Measurements from ENCODE around the gene HLA-A. TPM values are rescaled to one million over a fixed set of nuclear protein-coding genes. Genes with fewer than 3 reads are reported as not detected.
"Not testable (repeated sequence)": the region's sequence is repeated elsewhere in the genome, so short reads cannot be mapped to it uniquely, and the experiment has no call there.

The HLA-A gene
- polyA plus RNA-seq, 10 donors, result 60.0 to 190 (median 107) TPM

GRCh38 chr6:29958046-29958445 is 15.7 kb downstream of the HLA-A start:
- no peak for DNase-seq

DNA sequence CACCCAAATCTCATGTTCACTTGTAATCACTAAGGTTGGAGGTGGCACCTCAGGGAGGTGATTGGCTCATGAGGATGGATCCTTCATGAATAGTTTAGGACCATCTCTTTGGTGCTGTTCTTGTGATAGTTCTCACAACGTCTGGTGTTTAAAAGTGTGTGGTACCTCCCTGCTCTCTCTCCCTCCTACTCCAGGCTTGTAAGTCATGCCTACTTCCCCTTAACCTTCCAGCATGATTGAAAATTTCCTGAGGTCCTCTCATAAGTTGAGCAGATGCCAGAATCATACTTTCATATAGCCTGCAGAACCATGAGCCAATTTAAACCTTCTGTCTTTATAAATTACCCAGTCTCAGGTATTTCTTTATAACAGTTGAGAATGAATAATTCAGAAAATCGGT is 16.6 kb downstream of the HLA-A start:
- no peak for DNase-seq

DNA sequence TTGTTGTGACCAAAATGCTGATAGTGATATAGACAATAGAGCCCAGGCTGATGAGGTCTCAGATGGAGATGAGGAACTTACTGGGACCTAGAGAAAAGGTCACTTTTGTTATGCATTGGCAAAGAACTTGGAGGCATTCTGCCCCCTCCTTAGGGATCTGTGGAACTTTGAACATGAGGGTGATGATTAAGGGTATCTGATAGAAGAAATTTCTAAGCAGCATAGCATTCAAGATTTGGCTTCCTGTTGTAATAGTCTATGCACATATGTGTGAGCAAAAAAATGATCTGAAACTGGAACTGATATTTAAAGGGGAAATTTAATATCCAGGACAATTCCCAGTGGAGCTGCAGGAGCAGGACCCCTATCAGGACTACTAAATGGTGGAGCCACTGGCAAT is 17.1 kb downstream of the HLA-A start:
- DNase-seq, result no peak

GRCh38 chr6:29961966-29962365 is 19.6 kb downstream of the HLA-A start:
- no peak for DNase-seq

- not testable (repeated sequence) for DNase-seq
These were observed 21.4 kb downstream of the HLA-A start for GRCh38 chr6:29963697-29964096.

GRCh38 chr6:29964518-29964886 is 22.2 kb downstream of the HLA-A start:
- DNase-seq, result no peak

DNA sequence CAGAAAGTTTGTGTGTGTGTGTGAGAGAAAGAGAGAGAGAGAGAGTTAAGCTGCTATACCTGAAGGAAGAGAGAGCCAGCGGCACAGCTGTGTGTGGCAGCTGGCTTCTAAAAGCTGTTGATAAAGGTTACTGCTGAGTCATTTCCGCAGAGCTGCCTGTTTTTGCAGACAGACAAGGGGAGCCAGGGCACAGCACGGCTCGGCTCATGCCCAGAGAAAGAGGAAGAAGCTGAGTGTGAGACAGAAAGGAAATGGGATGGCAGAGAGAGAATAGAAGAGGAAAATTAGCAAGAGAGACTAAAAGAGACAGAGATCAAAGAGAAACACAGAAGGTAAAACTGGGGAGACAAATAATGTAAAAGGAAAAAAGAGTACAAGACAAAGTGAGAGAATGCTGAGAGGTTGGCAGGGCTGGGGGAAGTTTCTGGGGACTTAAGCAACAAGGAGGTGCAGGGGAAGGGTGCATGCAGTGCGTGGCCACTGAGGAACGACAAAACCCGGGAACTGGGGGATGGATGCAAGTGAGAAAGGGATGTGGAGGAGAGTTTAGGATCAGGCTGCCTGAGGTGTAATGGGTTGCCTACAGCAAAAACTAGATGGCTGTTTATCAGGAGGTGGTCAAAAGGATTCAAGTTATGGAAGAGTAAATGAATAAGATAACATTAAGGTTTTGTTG is 22.7 kb downstream of the HLA-A start:
- DNase-seq, result peak; percentile 55 to 77 (median 57)

GRCh38 chr6:29965563-29965872 is 23.2 kb downstream of the HLA-A start:
- peak in 1 of 3 donors; percentile 26 for DNase-seq

DNA sequence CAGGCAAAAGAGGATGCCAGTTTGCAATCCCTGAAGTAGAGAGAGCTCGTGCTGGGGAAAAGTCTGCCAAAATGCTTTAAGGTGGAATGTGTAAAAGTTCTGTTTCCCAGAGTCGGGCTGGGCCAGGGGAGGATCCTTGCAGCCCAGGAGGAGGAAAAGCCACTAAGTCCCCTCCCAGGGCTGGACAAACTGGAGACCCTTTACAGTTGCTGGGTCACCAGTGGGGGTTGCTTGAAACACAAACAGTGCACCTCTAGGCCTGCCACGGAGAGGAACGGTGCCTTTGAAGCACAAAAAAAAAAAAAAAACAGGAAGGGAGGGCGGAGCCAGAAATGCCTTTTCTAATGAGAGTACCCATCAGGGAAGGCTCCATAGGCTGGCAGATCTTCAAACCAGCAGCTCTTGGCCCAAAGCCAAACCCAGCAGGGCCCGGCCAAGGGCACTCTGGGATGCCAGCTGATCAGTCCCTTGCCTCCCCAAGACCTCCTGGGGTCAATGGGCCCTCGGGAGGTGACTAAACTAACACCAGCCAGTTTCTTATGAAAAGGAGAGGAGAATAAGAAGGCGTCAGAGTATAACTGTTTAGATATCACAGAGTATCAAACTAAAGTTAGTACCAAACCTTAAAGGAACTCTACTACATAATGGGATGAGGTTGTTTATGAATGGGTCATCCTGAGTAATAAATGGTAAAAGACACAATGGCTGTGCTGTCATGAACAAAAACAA is 23.7 kb downstream of the HLA-A start:
- DNase-seq, result peak; percentile 55 to 69 (median 65)

- DNase-seq, result peak in 1 of 3 donors; percentile 20
These were observed 25.2 kb downstream of the HLA-A start for GRCh38 chr6:29967379-29968010.

GRCh38 chr6:29968130-29968529 is 25.8 kb downstream of the HLA-A start:
- no peak for DNase-seq

DNA sequence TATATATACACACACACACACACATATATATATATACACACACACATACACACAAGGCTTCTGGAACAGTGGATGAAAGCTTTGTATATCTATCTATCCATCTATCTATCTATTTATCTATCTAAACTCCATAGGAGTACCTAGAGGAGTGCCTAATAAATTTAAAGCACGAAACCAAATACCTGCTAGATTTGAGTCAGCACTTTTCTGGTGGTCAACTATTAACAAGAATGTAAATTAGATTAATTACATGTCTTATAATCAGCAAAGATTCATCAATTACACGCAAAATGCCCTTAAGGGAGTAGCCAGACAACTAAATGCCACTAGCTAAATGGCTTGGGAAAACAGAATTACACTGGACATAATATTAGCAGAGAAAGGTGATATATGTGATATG is 26.6 kb downstream of the HLA-A start:
- DNase-seq, result no peak

DNA sequence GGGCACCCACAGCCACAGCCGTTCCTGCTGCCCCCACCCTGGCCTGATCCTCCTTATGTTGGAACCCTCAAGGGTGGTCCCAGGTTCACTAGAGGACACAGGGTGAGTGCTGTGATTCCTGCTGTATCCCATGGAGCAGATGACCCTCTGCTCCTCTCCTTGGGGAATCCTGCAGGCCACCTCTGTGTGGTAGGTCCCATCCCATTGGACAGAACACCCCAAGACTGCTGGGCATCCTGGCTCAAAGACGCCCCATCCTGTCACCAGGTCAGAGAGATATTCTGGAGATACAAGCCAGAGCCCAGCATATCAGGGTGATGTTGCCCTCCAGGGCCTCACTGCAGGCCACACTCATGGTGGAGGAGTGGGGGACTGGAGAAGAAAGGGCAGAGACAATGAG is 28.4 kb downstream of the HLA-A start:
- no peak for DNase-seq

DNA sequence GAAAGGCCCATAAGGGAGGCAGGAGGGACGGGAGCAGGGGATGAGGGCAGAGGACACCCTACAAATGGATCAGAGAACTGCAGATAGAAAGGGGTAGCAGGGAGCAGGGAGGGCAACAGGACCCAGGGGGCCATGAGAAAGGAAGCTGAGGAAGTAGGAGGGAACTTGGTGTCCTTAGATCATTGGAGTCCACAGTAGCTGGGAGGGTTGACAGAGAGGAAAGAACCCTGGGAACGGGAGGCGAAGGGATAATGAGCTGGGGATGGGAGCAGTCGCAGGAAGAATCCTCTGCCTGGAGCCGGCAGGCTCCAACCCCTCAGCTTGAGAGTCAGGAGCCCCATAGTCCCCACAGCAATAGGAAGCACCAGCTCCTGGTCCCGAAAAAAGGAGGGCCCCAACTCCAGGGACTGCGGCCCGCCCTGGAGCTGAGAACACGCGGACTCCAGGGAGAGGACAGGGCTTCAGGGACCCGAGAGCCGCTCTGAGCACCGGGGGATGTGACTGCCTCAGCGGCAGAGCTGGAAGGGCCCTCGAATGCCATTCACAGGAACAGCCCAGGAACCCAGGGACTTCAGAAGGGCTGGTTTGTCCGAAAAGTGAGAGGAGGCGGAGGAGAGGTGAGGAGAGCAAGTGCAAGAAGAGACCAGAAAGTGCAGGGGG is 32.7 kb downstream of the HLA-A start:
- peak in 1 of 3 donors; percentile 22 for DNase-seq

DNA sequence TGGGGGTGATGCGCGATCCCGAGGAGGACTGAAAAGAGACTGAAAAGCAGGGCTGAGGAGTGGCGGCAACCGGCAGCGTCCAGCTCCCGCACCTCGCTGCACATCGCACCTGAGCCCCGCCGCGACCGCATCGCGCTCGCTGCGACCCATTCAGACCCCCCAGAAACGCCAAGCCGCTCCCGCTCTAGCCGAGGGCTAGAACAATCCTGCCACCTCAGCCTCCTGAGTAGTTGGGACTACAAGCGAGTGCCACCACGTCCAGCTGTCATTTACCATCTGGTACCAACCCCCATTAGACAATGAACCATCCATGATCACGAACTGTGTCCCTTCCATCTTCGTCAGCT is 33.2 kb downstream of the HLA-A start:
- DNase-seq, result no peak

DNA sequence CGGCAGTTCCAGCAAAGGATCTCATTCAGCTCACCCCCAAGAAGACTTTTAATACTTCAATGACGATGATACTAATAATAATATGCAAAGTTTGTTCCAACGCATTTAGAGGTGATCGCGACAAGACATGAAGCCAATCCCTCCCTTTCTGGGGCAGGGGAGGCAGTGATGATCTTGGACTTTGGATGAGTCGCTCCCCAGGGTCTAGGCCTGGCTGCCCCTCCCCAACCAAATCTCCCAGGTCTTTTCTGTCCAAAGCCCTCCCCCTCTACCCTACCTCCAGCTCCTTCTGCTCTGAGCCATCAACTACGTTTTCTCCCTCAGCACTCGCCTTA is 33.9 kb downstream of the HLA-A start:
- no peak for DNase-seq

GRCh38 chr6:29976588-29977424 is 34.5 kb downstream of the HLA-A start:
- DNase-seq, result peak; percentile 67 to 95 (median 89)

- DNase-seq, result no peak
These were observed 35.0 kb downstream of the HLA-A start for GRCh38 chr6:29977425-29977727.

DNA sequence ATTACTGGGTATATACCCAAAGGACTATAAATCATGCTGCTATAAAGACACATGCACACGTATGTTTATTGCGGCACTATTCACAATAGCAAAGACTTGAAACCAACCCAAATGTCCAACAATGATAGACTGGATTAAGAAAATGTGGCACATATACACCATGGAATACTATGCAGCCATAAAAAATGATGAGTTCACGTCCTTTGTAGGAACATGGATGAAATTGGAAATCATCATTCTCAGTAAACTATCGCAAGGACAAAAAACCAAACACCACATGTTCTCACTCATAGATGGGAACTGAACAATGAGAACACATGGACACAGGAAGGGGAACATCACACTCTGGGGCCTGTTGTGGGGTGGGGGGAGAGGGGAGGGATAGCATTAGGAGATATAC is 37.7 kb downstream of the HLA-A start:
- DNase-seq, result not testable (repeated sequence)

DNA sequence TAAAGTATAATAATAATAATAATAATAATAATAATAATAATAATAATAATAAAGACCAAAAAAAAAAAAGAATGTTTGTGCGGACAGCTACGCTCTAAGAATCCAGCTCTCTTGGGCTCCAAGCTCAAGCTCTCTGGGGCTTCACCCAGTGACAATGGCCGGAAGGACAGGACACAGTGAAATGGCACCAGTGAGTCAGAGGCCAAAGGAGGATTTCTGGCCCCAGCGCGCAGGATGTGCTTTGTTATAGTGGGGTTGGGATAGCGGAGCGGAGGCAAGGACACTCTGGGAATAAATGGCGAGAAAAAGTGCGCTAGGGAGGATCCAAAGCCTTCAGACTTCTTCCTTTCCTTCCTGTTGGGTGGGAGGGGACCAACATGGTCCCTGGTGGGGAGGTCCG is 38.2 kb downstream of the HLA-A start:
- no peak for DNase-seq

GRCh38 chr6:29981211-29981812 is 39.0 kb downstream of the HLA-A start:
- DNase-seq, result no peak

DNA sequence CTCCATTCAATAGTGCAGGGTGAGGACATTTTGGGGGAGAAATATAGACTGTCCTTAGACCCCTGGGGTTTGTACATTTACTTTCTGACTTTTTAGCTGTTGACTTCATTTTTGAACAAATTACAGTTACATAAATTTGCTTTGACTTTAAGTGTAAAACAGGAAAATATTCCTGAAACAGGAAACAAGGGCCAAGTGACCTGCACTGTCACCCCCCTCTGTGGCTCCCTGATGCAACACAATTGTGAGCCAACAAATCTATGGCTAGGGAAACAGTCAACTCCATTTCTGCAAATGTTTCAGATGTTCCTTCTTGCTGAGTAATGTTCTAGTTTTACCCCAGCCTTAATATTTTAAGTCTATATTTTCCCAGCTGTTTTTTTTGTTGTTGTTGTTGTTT is 39.8 kb downstream of the HLA-A start:
- no peak for DNase-seq

All from muscle of back (tissue), 11 donors.